ENCODE data around the gene NPLOC4.

DNA sequence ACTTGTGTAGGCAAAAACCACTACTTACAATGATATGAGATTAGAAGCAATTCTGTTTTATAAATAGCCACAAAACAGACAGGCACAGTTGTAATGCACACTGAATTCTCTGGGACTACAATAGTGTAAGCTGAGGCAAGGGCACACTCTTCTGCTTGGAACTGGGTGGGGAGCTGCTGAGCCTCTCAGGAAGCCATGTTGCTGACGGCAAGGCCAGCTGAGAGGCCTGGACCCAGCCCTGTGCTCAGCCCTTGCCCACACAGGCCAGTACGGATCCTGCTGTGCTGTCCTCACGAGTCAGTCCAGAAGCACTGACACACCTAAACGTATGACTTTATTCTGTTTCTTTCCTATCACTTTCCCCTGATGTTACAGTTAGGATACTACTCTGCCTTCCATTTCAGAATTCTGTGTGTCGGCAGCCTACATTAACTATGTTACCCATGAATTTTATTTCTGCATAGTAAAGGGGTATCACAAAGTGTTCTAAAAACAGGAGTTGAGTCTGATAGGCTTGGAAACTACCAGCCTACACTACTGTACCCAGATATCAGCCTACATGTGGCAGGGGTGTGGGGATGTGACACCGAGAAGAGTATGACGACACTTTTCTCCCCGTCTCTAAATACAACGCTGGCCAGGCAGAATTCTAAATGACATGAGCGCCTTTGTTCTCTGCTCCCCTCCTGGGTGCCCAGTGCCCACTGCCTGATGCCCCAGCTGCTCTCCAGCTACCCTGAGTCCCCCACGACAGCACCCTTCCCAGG lies 43.6 kb downstream of the NPLOC4 start:
- TF ChIP-seq ZNF180 (CRISPR knock-in tag; IDR thresholded peaks at IDR 0.05; ENCODE audit: borderline replicate concordance, low read depth) = no peak
- no peak for TF ChIP-seq CTCF (CRISPR knock-in tag; IDR thresholded peaks at IDR 0.05)
- TF ChIP-seq BHLHE40 (IDR thresholded peaks at IDR 0.05; ENCODE audit: low read length) = no peak
- TF ChIP-seq CBX2 (IDR thresholded peaks at IDR 0.05; ENCODE audit: low read depth, low read length) = no peak
- TF ChIP-seq CBX2 (CRISPR knock-in tag; IDR thresholded peaks at IDR 0.05; ENCODE audit: low read depth) = no peak
- no peak for TF ChIP-seq SOX13 (IDR thresholded peaks at IDR 0.05)
- TF ChIP-seq SOX13 (CRISPR knock-in tag; conservative IDR thresholded peaks at IDR 0.05 in 1 of 2, IDR thresholded peaks at IDR 0.05 in 1 of 2) = no peak
- TF ChIP-seq, protein P1, sequence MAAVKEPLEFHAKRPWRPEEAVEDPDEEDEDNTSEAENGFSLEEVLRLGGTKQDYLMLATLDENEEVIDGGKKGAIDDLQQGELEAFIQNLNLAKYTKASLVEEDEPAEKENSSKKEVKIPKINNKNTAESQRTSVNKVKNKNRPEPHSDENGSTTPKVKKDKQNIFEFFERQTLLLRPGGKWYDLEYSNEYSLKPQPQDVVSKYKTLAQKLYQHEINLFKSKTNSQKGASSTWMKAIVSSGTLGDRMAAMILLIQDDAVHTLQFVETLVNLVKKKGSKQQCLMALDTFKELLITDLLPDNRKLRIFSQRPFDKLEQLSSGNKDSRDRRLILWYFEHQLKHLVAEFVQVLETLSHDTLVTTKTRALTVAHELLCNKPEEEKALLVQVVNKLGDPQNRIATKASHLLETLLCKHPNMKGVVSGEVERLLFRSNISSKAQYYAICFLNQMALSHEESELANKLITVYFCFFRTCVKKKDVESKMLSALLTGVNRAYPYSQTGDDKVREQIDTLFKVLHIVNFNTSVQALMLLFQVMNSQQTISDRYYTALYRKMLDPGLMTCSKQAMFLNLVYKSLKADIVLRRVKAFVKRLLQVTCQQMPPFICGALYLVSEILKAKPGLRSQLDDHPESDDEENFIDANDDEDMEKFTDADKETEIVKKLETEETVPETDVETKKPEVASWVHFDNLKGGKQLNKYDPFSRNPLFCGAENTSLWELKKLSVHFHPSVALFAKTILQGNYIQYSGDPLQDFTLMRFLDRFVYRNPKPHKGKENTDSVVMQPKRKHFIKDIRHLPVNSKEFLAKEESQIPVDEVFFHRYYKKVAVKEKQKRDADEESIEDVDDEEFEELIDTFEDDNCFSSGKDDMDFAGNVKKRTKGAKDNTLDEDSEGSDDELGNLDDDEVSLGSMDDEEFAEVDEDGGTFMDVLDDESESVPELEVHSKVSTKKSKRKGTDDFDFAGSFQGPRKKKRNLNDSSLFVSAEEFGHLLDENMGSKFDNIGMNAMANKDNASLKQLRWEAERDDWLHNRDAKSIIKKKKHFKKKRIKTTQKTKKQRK (IDR thresholded peaks at IDR 0.05; ENCODE audit: low read length) = no peak
- TF ChIP-seq, protein P2, sequence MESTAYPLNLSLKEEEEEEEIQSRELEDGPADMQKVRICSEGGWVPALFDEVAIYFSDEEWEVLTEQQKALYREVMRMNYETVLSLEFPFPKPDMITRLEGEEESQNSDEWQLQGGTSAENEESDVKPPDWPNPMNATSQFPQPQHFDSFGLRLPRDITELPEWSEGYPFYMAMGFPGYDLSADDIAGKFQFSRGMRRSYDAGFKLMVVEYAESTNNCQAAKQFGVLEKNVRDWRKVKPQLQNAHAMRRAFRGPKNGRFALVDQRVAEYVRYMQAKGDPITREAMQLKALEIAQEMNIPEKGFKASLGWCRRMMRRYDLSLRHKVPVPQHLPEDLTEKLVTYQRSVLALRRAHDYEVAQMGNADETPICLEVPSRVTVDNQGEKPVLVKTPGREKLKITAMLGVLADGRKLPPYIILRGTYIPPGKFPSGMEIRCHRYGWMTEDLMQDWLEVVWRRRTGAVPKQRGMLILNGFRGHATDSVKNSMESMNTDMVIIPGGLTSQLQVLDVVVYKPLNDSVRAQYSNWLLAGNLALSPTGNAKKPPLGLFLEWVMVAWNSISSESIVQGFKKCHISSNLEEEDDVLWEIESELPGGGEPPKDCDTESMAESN (CRISPR knock-in tag; conservative IDR thresholded peaks at IDR 0.05) = no peak
- TF ChIP-seq FOXK1 (CRISPR knock-in tag; IDR thresholded peaks at IDR 0.05; ENCODE audit: borderline replicate concordance, low read depth) = no peak

Measured in HepG2 (cell line).